ENCODE data around the gene KRTAP3-1. TPM values are rescaled to one million over a fixed set of nuclear protein-coding genes. Genes with fewer than 3 reads are reported as not detected.
"Not testable (repeated sequence)": the region's sequence is repeated elsewhere in the genome, so short reads cannot be mapped to it uniquely, and the experiment has no call there.

Gene KRTAP3-1
- total RNA-seq (not detected), polyA plus RNA-seq (not detected)

- no peak within 1 kb of the TSS for H3K27ac Mint-ChIP-seq
Observed at GRCh38 chr17:41008811-41009210, at the start of gene KRTAP3-1. Gene KRTAP3-1, minus strand, starts transcription at chr17:41009128. Its CDS starts 54 bp downstream, at chr17:41009074.

DNA sequence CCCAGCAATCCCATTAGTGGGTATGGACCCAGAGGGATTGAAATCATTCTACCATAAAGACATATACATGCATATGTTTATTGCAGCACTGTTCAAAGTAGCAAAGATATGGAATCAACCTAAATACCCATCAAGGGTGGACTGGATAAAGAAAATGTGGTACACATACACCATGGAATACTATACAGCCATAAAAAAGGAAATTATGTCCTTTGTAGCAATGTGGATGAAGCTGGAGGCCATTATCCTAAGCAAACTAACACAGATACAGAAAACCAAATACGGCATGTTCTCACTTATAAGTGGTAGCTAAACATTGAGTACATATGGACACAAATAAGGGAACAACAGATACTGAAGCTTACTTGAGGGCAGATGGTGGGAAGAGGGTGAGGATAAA is 48.6 kb upstream of the KRTAP3-1 start:
- H3K4me3 ChIP-seq (ENCODE audit: low read length in 2 of 2) = no peak overlapping the region
- no peaks in the 10 kb centered on the region for H3K27me3 ChIP-seq (ENCODE audit: insufficient read depth, low read length)
- peaks cover 0 to 5% (median 2%) of the 10 kb centered on the region in 4 donors for H3K4me1 Mint-ChIP-seq
- H3K27ac Mint-ChIP-seq = no peak overlapping the region
- no peaks in the 10 kb centered on the region for H3K9me3 ChIP-seq (ENCODE audit: control insufficient read depth in 1 of 2, low read length in 2 of 2)
- ChIA-PET CTCF (ENCODE audit: partially characterized antibody) (no interaction called here), POLR2A (ENCODE audit: partially characterized antibody) (no interaction called here)
- H3K9me3 Mint-ChIP-seq = peaks cover 0 to 7% (median 1%) of the 10 kb centered on the region in 8 donors
- peaks cover 0 to 3% of the 10 kb centered on the region in 2 donors for H3K36me3 Mint-ChIP-seq
- H3K36me3 ChIP-seq (ENCODE audit: insufficient read depth, low read length) = no peaks in the 10 kb centered on the region
- H3K27me3 Mint-ChIP-seq = peaks cover 23 to 46% of the 10 kb centered on the region in 2 donors
- no peaks in the 10 kb centered on the region for H3K4me1 ChIP-seq (ENCODE audit: insufficient read depth, low read length)
- H3K4me3 Mint-ChIP-seq = no peak overlapping the region
- no peak overlapping the region for H3K27ac ChIP-seq (ENCODE audit: low read depth, low read length)
- no peak for DNase-seq
- intact Hi-C loops (cut with micrococcal nuclease) = no loop called here

More at GRCh38 chr17:41008811-41009210, at the start of gene KRTAP3-1:
- H3K4me1 Mint-ChIP-seq = no peaks in the 10 kb centered on the region
- H3K4me1 ChIP-seq (ENCODE audit: insufficient read depth, low read length) = no peaks in the 10 kb centered on the region
- CTCF ChIA-PET (ENCODE audit: partially characterized antibody) = no interaction called here
- no peaks in the 10 kb centered on the region for H3K27me3 ChIP-seq (ENCODE audit: insufficient read depth, low read length)
- H3K4me3 Mint-ChIP-seq = no peak within 1 kb of the TSS
- H3K9me3 Mint-ChIP-seq = no peaks in the 10 kb centered on the region
- H3K4me3 ChIP-seq (ENCODE audit: low read length in 2 of 2) = no peak within 1 kb of the TSS
- H3K9me3 ChIP-seq (ENCODE audit: control insufficient read depth in 1 of 2, low read length in 2 of 2) = no peaks in the 10 kb centered on the region
- no peak within 1 kb of the TSS for H3K27ac ChIP-seq (ENCODE audit: low read depth, low read length)
- H3K36me3 Mint-ChIP-seq = no peaks in the 10 kb centered on the region
- no peaks in the 10 kb centered on the region for H3K36me3 ChIP-seq (ENCODE audit: insufficient read depth, low read length)
- peaks cover 5 to 6% of the 10 kb centered on the region in 2 donors for H3K27me3 Mint-ChIP-seq
- intact Hi-C loops (cut with micrococcal nuclease) = no loop called here
- POLR2A ChIA-PET (ENCODE audit: partially characterized antibody) = no interaction called here
- no peak for DNase-seq

GRCh38 chr17:41055130-41055529 is 46.2 kb upstream of the KRTAP3-1 start, which contains the start of gene KRTAP2-2:
Gene KRTAP2-2, minus strand, starts transcription at chr17:41055230. Its CDS starts 19 bp downstream, at chr17:41055211.
- H3K4me1 Mint-ChIP-seq; H3K4me1 ChIP-seq (ENCODE audit: insufficient read depth, low read length); POLR2A ChIA-PET (ENCODE audit: partially characterized antibody); CTCF ChIA-PET (ENCODE audit: partially characterized antibody); DNase-seq; H3K27ac ChIP-seq (ENCODE audit: low read depth, low read length); H3K9me3 ChIP-seq (ENCODE audit: control insufficient read depth in 1 of 2, low read length in 2 of 2); H3K9me3 Mint-ChIP-seq; H3K36me3 Mint-ChIP-seq; H3K27ac Mint-ChIP-seq; H3K4me3 Mint-ChIP-seq; H3K4me3 ChIP-seq (ENCODE audit: low read length in 2 of 2); intact Hi-C loops (cut with micrococcal nuclease); H3K36me3 ChIP-seq (ENCODE audit: insufficient read depth, low read length); H3K27me3 ChIP-seq (ENCODE audit: insufficient read depth, low read length): not testable (repeated sequence)
- peaks cover 16 to 36% of the 10 kb centered on the region in 2 donors for H3K27me3 Mint-ChIP-seq

DNA sequence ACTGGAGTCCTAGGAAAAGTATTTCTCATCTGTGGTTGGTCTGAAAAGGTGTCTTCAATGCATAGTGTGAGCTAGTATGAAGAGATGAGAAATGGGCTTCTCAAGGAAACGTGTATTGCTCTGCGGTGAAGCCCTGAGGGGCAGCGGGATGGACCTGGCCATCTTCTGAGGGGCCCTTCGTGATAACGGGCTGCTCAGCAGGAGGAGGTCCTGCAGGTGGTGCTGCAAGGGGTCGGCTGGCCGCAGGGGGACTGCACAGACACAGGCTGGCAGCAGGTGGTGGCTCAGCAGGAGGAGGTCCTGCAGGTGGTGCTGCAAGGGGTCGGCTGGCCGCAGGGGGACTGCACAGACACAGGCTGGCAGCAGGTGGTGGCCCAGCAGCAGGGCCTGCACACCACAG is 45.6 kb upstream of the KRTAP3-1 start:
- H3K4me1 Mint-ChIP-seq; H3K36me3 Mint-ChIP-seq; H3K27me3 ChIP-seq (ENCODE audit: insufficient read depth, low read length); H3K9me3 Mint-ChIP-seq; POLR2A ChIA-PET (ENCODE audit: partially characterized antibody); CTCF ChIA-PET (ENCODE audit: partially characterized antibody); H3K27ac Mint-ChIP-seq; H3K4me3 Mint-ChIP-seq; H3K4me3 ChIP-seq (ENCODE audit: low read length in 2 of 2); H3K9me3 ChIP-seq (ENCODE audit: control insufficient read depth in 1 of 2, low read length in 2 of 2); H3K4me1 ChIP-seq (ENCODE audit: insufficient read depth, low read length); H3K27ac ChIP-seq (ENCODE audit: low read depth, low read length); H3K36me3 ChIP-seq (ENCODE audit: insufficient read depth, low read length); DNase-seq; intact Hi-C loops (cut with micrococcal nuclease): not testable (repeated sequence)
- peaks cover 15 to 37% of the 10 kb centered on the region in 2 donors for H3K27me3 Mint-ChIP-seq

DNA sequence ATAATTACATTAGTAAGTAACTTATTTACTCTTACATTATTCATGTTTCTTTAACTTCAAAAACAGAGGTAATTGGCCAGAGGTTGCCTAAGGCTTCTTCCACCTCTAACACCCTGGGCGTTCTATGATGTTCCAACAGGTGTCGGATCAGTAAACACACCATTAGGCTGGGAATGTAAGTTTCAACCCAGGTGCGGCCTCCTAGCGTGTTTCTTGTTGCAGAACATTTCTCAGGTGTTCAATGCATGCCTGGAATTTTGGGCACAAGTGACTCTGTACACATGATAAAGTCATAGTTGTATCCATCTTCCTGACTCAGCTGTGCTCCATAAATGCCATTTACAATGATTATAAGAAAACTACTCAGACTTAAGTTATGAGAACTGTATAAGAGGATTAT is 45.1 kb upstream of the KRTAP3-1 start:
- H3K9me3 Mint-ChIP-seq = peaks cover 0 to 7% (median 1%) of the 10 kb centered on the region in 8 donors
- intact Hi-C loops (cut with micrococcal nuclease) = no loop called here
- no peak for DNase-seq
- no peak overlapping the region for H3K4me3 Mint-ChIP-seq
- Histone ChIP-seq H3K27me3 (ENCODE audit: insufficient read depth, low read length) (no peaks in the 10 kb centered on the region), H3K36me3 (ENCODE audit: insufficient read depth, low read length) (no peaks in the 10 kb centered on the region), H3K9me3 (ENCODE audit: control insufficient read depth in 1 of 2, low read length in 2 of 2) (no peaks in the 10 kb centered on the region), H3K4me3 (ENCODE audit: low read length in 2 of 2) (no peak overlapping the region), H3K4me1 (ENCODE audit: insufficient read depth, low read length) (no peaks in the 10 kb centered on the region), H3K27ac (ENCODE audit: low read depth, low read length) (no peak overlapping the region)
- POLR2A ChIA-PET (ENCODE audit: partially characterized antibody) = no interaction called here
- CTCF ChIA-PET (ENCODE audit: partially characterized antibody) = no interaction called here
- peaks cover 0 to 5% (median 1%) of the 10 kb centered on the region in 4 donors for H3K4me1 Mint-ChIP-seq
- H3K36me3 Mint-ChIP-seq = peaks cover 0 to 3% of the 10 kb centered on the region in 2 donors
- peaks cover 12 to 35% of the 10 kb centered on the region in 2 donors for H3K27me3 Mint-ChIP-seq
- H3K27ac Mint-ChIP-seq = no peak overlapping the region

GRCh38 chr17:41052566-41052965 is 43.6 kb upstream of the KRTAP3-1 start:
- ChIA-PET POLR2A (ENCODE audit: partially characterized antibody) (no interaction called here), CTCF (ENCODE audit: partially characterized antibody) (no interaction called here)
- no peak overlapping the region for H3K27ac Mint-ChIP-seq
- peaks cover 14 to 35% of the 10 kb centered on the region in 2 donors for H3K27me3 Mint-ChIP-seq
- Histone ChIP-seq H3K27ac (ENCODE audit: low read depth, low read length) (no peak overlapping the region), H3K36me3 (ENCODE audit: insufficient read depth, low read length) (no peaks in the 10 kb centered on the region), H3K27me3 (ENCODE audit: insufficient read depth, low read length) (no peaks in the 10 kb centered on the region), H3K4me3 (ENCODE audit: low read length in 2 of 2) (no peak overlapping the region), H3K9me3 (ENCODE audit: control insufficient read depth in 1 of 2, low read length in 2 of 2) (no peaks in the 10 kb centered on the region), H3K4me1 (ENCODE audit: insufficient read depth, low read length) (no peaks in the 10 kb centered on the region)
- peaks cover 0 to 5% (median 1%) of the 10 kb centered on the region in 4 donors for H3K4me1 Mint-ChIP-seq
- H3K36me3 Mint-ChIP-seq = peaks cover 0 to 2% of the 10 kb centered on the region in 2 donors
- DNase-seq = no peak
- peaks cover 0 to 5% (median 1%) of the 10 kb centered on the region in 8 donors for H3K9me3 Mint-ChIP-seq
- intact Hi-C loops (cut with micrococcal nuclease) = no loop called here
- H3K4me3 Mint-ChIP-seq = no peak overlapping the region

DNA sequence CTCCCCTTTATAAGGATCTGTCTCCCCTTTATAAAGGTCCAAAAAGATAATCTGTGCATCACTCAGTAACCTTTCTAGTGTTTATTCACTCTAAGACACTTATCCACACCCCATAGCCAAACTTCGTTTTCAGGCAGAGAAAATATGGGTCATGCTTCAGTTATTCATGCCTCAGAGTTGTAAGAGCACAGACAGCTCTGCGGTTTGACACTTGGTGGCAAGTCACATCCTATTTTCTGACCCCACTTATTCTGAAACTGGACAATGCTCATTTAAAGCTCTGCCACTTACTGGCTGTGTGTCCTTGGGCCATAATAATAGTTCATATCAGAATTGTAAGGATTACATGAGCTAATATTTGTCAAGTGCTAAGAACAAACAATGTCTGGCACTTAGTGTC is 40.2 kb upstream of the KRTAP3-1 start:
- Histone ChIP-seq H3K27ac (ENCODE audit: low read depth, low read length) (no peak overlapping the region), H3K4me3 (ENCODE audit: low read length in 2 of 2) (no peak overlapping the region), H3K4me1 (ENCODE audit: insufficient read depth, low read length) (no peaks in the 10 kb centered on the region), H3K9me3 (ENCODE audit: control insufficient read depth in 1 of 2, low read length in 2 of 2) (no peaks in the 10 kb centered on the region), H3K36me3 (ENCODE audit: insufficient read depth, low read length) (no peaks in the 10 kb centered on the region), H3K27me3 (ENCODE audit: insufficient read depth, low read length) (peaks cover 5% of the 10 kb centered on the region)
- H3K4me3 Mint-ChIP-seq = no peak overlapping the region
- no peak for DNase-seq
- ChIA-PET POLR2A (ENCODE audit: partially characterized antibody) (no interaction called here), CTCF (ENCODE audit: partially characterized antibody) (no interaction called here)
- H3K27me3 Mint-ChIP-seq = peaks cover 18 to 29% of the 10 kb centered on the region in 2 donors
- H3K27ac Mint-ChIP-seq = no peak overlapping the region
- H3K9me3 Mint-ChIP-seq = peaks cover 0 to 3% (median 0%) of the 10 kb centered on the region in 8 donors
- no peaks in the 10 kb centered on the region for H3K36me3 Mint-ChIP-seq
- peaks cover 0 to 5% (median 2%) of the 10 kb centered on the region in 4 donors for H3K4me1 Mint-ChIP-seq
- intact Hi-C loops (cut with micrococcal nuclease) = no loop called here

DNA sequence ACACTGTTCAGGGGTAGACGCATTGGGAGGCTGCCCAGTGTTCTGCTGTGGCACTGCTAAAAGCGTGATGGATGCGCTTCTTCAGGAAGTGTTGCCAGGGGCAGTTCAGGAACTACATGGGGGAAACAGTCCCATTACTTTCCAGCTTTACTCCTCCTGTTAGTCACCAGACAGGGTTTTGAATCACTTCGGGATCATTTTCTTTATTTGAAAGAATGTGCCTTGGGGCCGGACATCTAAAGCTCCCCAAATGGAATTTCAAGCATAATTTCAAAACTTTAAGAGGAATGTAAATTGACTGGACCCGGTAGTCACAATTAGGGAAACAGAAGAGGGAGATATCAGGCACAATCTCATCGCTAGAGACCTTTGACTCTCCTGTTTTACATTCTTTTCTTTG is 39.5 kb upstream of the KRTAP3-1 start:
- H3K9me3 Mint-ChIP-seq = peaks cover 0 to 7% (median 4%) of the 10 kb centered on the region in 8 donors
- Histone ChIP-seq H3K9me3 (ENCODE audit: control insufficient read depth in 1 of 2, low read length in 2 of 2) (peaks cover 0 to under 1% of the 10 kb centered on the region in 2 donors), H3K27me3 (ENCODE audit: insufficient read depth, low read length) (peaks cover 5% of the 10 kb centered on the region), H3K4me3 (ENCODE audit: low read length in 2 of 2) (no peak overlapping the region), H3K36me3 (ENCODE audit: insufficient read depth, low read length) (no peaks in the 10 kb centered on the region), H3K4me1 (ENCODE audit: insufficient read depth, low read length) (no peaks in the 10 kb centered on the region), H3K27ac (ENCODE audit: low read depth, low read length) (no peak overlapping the region)
- peaks cover 21 to 28% of the 10 kb centered on the region in 2 donors for H3K27me3 Mint-ChIP-seq
- no peak overlapping the region for H3K4me3 Mint-ChIP-seq
- peaks cover 0 to 5% (median 2%) of the 10 kb centered on the region in 4 donors for H3K4me1 Mint-ChIP-seq
- intact Hi-C loops (cut with micrococcal nuclease) = no loop called here
- no peak for DNase-seq
- no peak overlapping the region for H3K27ac Mint-ChIP-seq
- no peaks in the 10 kb centered on the region for H3K36me3 Mint-ChIP-seq
- ChIA-PET CTCF (ENCODE audit: partially characterized antibody) (no interaction called here), POLR2A (ENCODE audit: partially characterized antibody) (no interaction called here)
